ENCODE data around the gene CDH23.
"Not testable (repeated sequence)": the region's sequence is repeated elsewhere in the genome, so short reads cannot be mapped to it uniquely, and the experiment has no call there.

CDH23 gene

GRCh38 chr10:71353639-71354038 is 43.1 kb upstream of the CDH23 start:
- TF ChIP-seq, protein P1, sequence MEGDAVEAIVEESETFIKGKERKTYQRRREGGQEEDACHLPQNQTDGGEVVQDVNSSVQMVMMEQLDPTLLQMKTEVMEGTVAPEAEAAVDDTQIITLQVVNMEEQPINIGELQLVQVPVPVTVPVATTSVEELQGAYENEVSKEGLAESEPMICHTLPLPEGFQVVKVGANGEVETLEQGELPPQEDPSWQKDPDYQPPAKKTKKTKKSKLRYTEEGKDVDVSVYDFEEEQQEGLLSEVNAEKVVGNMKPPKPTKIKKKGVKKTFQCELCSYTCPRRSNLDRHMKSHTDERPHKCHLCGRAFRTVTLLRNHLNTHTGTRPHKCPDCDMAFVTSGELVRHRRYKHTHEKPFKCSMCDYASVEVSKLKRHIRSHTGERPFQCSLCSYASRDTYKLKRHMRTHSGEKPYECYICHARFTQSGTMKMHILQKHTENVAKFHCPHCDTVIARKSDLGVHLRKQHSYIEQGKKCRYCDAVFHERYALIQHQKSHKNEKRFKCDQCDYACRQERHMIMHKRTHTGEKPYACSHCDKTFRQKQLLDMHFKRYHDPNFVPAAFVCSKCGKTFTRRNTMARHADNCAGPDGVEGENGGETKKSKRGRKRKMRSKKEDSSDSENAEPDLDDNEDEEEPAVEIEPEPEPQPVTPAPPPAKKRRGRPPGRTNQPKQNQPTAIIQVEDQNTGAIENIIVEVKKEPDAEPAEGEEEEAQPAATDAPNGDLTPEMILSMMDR (conservative IDR thresholded peaks at IDR 0.05; ENCODE audit: low read depth, low read length): no peak
- H3K4me3 ChIP-seq (ENCODE audit: low read length): no peak overlapping the region
- DNase-seq (ENCODE audit: low read depth): no peak

DNA sequence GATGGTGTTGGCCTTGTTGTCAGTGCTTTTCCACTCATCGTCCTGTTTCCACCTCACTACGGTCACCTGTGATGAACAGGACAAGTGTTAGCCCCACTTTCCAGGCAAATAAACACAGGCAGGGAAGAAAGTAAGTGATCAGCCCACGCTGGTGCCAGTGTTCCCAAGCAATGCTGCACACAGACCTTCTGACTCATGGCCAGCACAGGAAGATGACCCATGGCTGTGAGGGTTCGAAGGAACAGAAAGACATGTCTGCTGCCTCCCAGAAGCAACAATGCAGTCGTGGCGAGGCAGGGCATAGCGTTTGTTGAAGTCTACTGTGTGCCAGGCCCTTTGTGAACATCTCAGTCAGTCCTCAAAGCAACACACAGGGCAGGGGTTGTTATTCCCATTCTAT is 41.9 kb upstream of the CDH23 start:
- TF ChIP-seq, protein P1 (conservative IDR thresholded peaks at IDR 0.05; ENCODE audit: low read depth, low read length): no peak
- DNase-seq (ENCODE audit: low read depth): no peak
- H3K4me3 ChIP-seq (ENCODE audit: low read length): no peak overlapping the region

DNA sequence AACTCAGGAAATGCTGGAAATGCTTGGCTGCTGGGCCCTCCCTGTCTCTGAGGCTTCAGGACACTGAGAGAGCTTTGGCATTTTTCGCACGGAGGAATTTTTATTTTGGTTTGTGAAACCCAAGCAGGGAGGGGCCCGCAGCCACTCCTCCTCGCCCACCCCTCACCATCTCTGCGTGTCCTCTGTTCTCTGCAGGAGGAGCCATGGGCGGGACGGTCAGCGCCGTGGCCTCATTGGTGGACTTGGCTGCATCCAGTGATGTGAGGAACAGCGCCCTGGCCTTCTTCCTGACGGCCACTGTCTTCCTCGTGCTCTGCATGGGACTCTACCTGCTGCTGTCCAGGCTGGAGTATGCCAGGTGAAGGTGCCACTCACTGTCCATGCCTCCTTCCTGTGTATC is 40.8 kb upstream of the CDH23 start:
- TF ChIP-seq, protein P1 (conservative IDR thresholded peaks at IDR 0.05; ENCODE audit: low read depth, low read length): no peak
- no peak overlapping the region for H3K4me3 ChIP-seq (ENCODE audit: low read length)
- DNase-seq (ENCODE audit: low read depth): no peak

GRCh38 chr10:71357792-71358265 is 38.9 kb upstream of the CDH23 start:
- no peak for DNase-seq (ENCODE audit: low read depth)
- TF ChIP-seq, protein P1 (conservative IDR thresholded peaks at IDR 0.05; ENCODE audit: low read depth, low read length): no peak
- no peak overlapping the region for H3K4me3 ChIP-seq (ENCODE audit: low read length)

GRCh38 chr10:71358277-71358676 is 38.4 kb upstream of the CDH23 start:
- TF ChIP-seq, protein P1 (conservative IDR thresholded peaks at IDR 0.05; ENCODE audit: low read depth, low read length): no peak
- no peak for DNase-seq (ENCODE audit: low read depth)
- H3K4me3 ChIP-seq (ENCODE audit: low read length): no peak overlapping the region

GRCh38 chr10:71358906-71359305 is 37.8 kb upstream of the CDH23 start:
- DNase-seq (ENCODE audit: low read depth); H3K4me3 ChIP-seq (ENCODE audit: low read length): not testable (repeated sequence)

GRCh38 chr10:71359364-71360046 is 37.2 kb upstream of the CDH23 start:
- TF ChIP-seq, protein P1 (conservative IDR thresholded peaks at IDR 0.05; ENCODE audit: low read depth, low read length): no peak
- no peak overlapping the region for H3K4me3 ChIP-seq (ENCODE audit: low read length)
- DNase-seq (ENCODE audit: low read depth): no peak

Data from retinal pigment epithelial cell (primary cell).